Lower leg skin (tissue), 4 donors: ENCODE measurements around the gene DVL3. TPM values are rescaled to one million over a fixed set of nuclear protein-coding genes. Genes with fewer than 3 reads are reported as not detected.

Experiments
- DNase-seq, 2 donors: peaks; one replicate each; pipeline ENCODE4 v3.0.0-alpha.2; 2019; ENCODE audit warnings: low spot score in 2 of 2
- H3K4me3 ChIP-seq: fragments of 200-600 bp; sonication (generic); 2 replicates; pipeline ENCODE4 v1.5.1; 2017; ENCODE audit warnings: mild to moderate bottlenecking, low read depth; ENCODE audit not compliant: poor library complexity, severe bottlenecking
- CTCF ChIP-seq, 3 donors: fragments of 450-650 bp; IDR thresholded peaks; one replicate each; pipeline ENCODE4 v1.5.1; 2016; ENCODE audit warnings: antibody characterized with exemption in 3 of 3, mild to moderate bottlenecking in 3 of 3, moderate library complexity in 2 of 3
- POLR2A ChIP-seq, 2 donors: fragments of 450-650 bp; IDR thresholded peaks; one replicate each; pipeline ENCODE4 v1.6.1; 2016 to 2017; ENCODE audit warnings: antibody characterized with exemption in 2 of 2, mild to moderate bottlenecking in 1 of 2, moderate library complexity in 1 of 2
- WGBS, 2 donors: methylation state at CpG; one replicate each; pipeline ENCODE4 v1.1.5; 2018; 5-methylcytosine and 5-hydroxymethylcytosine counted together
- intact Hi-C: fragments of 100-400 bp; cut with DNase I; formaldehyde crosslinking; loops from one replicate; pipeline ENCODE4 v1.15.0; 2023; ENCODE audit warnings: low total_unique reads
- total RNA-seq, 4 donors: library from RNA; depleted of rRNA; stranded (reverse); fragments of >200 nt; gene quantifications; one replicate each; pipeline ENCODE4 v1.1.0, GENCODE V29; 2016

Gene DVL3
- total RNA-seq, 4 donors from 2014 or later, result 37.9 to 81.9 (median 42.4) TPM

GRCh38 chr3:184129012-184129411 is 26.2 kb upstream of the DVL3 start:
- no peak for TF ChIP-seq POLR2A (IDR thresholded peaks at IDR 0.05)
- H3K4me3 ChIP-seq, result no peak overlapping the region
- no peak for DNase-seq
- intact Hi-C loops, result loop anchor here (10.0 kb wide), 1 partner anchor 244 kb away; the partner anchor contains the start of gene PARL
- WGBS, 2 donors, result 13 to 28% methylated on average over 2 of the region's 2 CpGs

- TF ChIP-seq CTCF (IDR thresholded peaks at IDR 0.05) (no peak), POLR2A (IDR thresholded peaks at IDR 0.05) (no peak)
- no peak overlapping the region for H3K4me3 ChIP-seq
- DNase-seq, result no peak
- intact Hi-C loops, result no loop called here
- 91 to 93% methylated on average over 4 of the region's 4 CpGs for WGBS, 2 donors
Observed at GRCh38 chr3:184132945-184133344, 22.2 kb upstream of the DVL3 start.

- intact Hi-C loops, result no loop called here
- TF ChIP-seq POLR2A (IDR thresholded peaks at IDR 0.05) (no peak), CTCF (IDR thresholded peaks at IDR 0.05) (no peak)
- WGBS, 2 donors, result 1% methylated on average over 37 of the region's 37 CpGs
- peak overlapping the region; percentile 92 for H3K4me3 ChIP-seq
- peak; percentile 86 to 97 for DNase-seq
Observed at GRCh38 chr3:184133840-184134745, 21.1 kb upstream of the DVL3 start.

- no peak for DNase-seq
- TF ChIP-seq CTCF (IDR thresholded peaks at IDR 0.05), result no peak
- TF ChIP-seq POLR2A (IDR thresholded peaks at IDR 0.05), result no peak
- intact Hi-C loops, result no loop called here
- 0 to 1% methylated on average over 15 to 21 of the region's 21 CpGs for whole genome bisulfite sequencing, 2 donors
- H3K4me3 ChIP-seq, result peak overlapping the region; percentile 92
Observed at GRCh38 chr3:184134746-184135148, 20.4 kb upstream of the DVL3 start.

- intact Hi-C loops, result no loop called here
- DNase-seq, result peak; percentile 92 to 97
- no peak for TF ChIP-seq POLR2A (IDR thresholded peaks at IDR 0.05)
- TF ChIP-seq CTCF (IDR thresholded peaks at IDR 0.05), result no peak
- peak within 1 kb of the TSS; percentile 92 for H3K4me3 ChIP-seq
- WGBS, 2 donors, result 0 to 1% methylated on average over 42 to 56 of the region's 56 CpGs
Observed at GRCh38 chr3:184135149-184135910, 19.8 kb upstream of the DVL3 start, which contains the start of gene EIF2B5. Gene EIF2B5, plus strand, starts transcription at chr3:184135358. Its CDS starts 28 bp downstream, at chr3:184135386.

GRCh38 chr3:184135911-184136260 is 19.3 kb upstream of the DVL3 start:
- intact Hi-C loops, result no loop called here
- DNase-seq, result no peak
- WGBS, 2 donors, result 3 to 4% methylated on average over 9 of the region's 9 CpGs
- peak overlapping the region; percentile 92 for H3K4me3 ChIP-seq
- no peak for TF ChIP-seq CTCF (IDR thresholded peaks at IDR 0.05)
- TF ChIP-seq POLR2A (IDR thresholded peaks at IDR 0.05), result no peak
